ENCODE results near the gene LIMS2. TPM values are rescaled to one million over a fixed set of nuclear protein-coding genes. Genes with fewer than 3 reads are reported as not detected.

Gene LIMS2
- total and polyA plus RNA-seq, 2 of the 8 experiments (the other 6 are each of a cell fraction or from before 2014, with no cell fraction given): 3.3 to 4.8 TPM

GRCh38 chr2:127629637-127630036, 45.7 kb downstream of the LIMS2 start:
- no peak overlapping the region for H3K23ac ChIP-seq (ENCODE audit: insufficient read length)
- no peak overlapping the region for H4K8ac ChIP-seq (ENCODE audit: extremely low read depth, insufficient read depth, low read length)
- H2BK12ac ChIP-seq (ENCODE audit: low read depth, low read length): no peak overlapping the region
- no peak overlapping the region for H3K27ac ChIP-seq (ENCODE audit: low read depth, low read length)
- no peak overlapping the region for H4K5ac ChIP-seq (ENCODE audit: insufficient read length, low read depth, low read length)
- DNase-seq (ENCODE audit: low read depth in 1 of 2, low spot score in 2 of 2) (no peak), FAIRE-seq (no peak)
- POLR2A ChIA-PET (ENCODE audit: partially characterized antibody): no interaction called here
- H2BK20ac ChIP-seq (ENCODE audit: low read length): no peak overlapping the region
- CTCF ChIA-PET (ENCODE audit: partially characterized antibody): interaction anchor here (1.1 to 6.4 kb wide), 4 partner anchors 10 to 23 kb away, joined by 3 to 50 read pairs (median 3); no protein-coding TSS in a partner anchor
- no peak overlapping the region for H2BK5ac ChIP-seq (ENCODE audit: low read depth, low read length)
- no peaks in the 10 kb centered on the region for H3K4me1 ChIP-seq (replicated peaks in 1 of 4; ENCODE audit: control insufficient read depth in 3 of 4, insufficient read depth in 4 of 4, low read length in 3 of 4)
- no peak overlapping the region for H2AK5ac ChIP-seq (ENCODE audit: low read depth, low read length)
- H4K20me1 ChIP-seq (replicated peaks in 1 of 2; ENCODE audit: control insufficient read depth in 1 of 2, insufficient read depth in 2 of 2, low read length in 2 of 2): no peaks in the 10 kb centered on the region
- H3K27me3 ChIP-seq (replicated peaks in 1 of 4; ENCODE audit: control insufficient read depth in 3 of 4, extremely low read depth in 1 of 4, insufficient read depth in 3 of 4, low read length in 3 of 4): no peaks in the 10 kb centered on the region
- H3K4me2 ChIP-seq (ENCODE audit: insufficient read depth in 1 of 2, low read depth in 2 of 2, low read length in 2 of 2): no peak overlapping the region
- H3K56ac ChIP-seq (replicated peaks; ENCODE audit: insufficient read length, low read depth, low read length): no peak overlapping the region
- H3K79me1 ChIP-seq (ENCODE audit: low read depth, low read length): no peaks in the 10 kb centered on the region
- H3K79me2 ChIP-seq (ENCODE audit: control insufficient read depth in 1 of 2, insufficient read depth in 2 of 2, low read length in 2 of 2): no peaks in the 10 kb centered on the region
- no peak overlapping the region for H3K4me3 ChIP-seq (ENCODE audit: extremely low read depth in 1 of 4, insufficient read depth in 2 of 4, low read depth in 3 of 4, low read length in 4 of 4)
- no peak overlapping the region for H4K91ac ChIP-seq (replicated peaks; ENCODE audit: insufficient read length, low read length)
- H2BK120ac ChIP-seq (replicated peaks; ENCODE audit: low read depth, low read length): no peak overlapping the region
- H3K9ac ChIP-seq (replicated peaks in 1 of 4; ENCODE audit: extremely low read depth in 1 of 4, low read depth in 3 of 4, low read length in 3 of 4): no peak overlapping the region
- no peak overlapping the region for H3K14ac ChIP-seq (ENCODE audit: insufficient read length)
- no peak overlapping the region for H3K4ac ChIP-seq (replicated peaks; ENCODE audit: insufficient read length, low read depth, low read length)
- H3K9me3 ChIP-seq (ENCODE audit: insufficient read depth in 2 of 2, low read depth in 1 of 2, low read length in 1 of 2): no peaks in the 10 kb centered on the region
- H3K23me2 ChIP-seq (ENCODE audit: low read depth, low read length): no peaks in the 10 kb centered on the region
- 90% methylated on average over 9 of the region's 9 CpGs; no CpG with 5 or more reads in 1 of the 2 experiments for WGBS, 2 experiments (ENCODE audit: extremely low coverage in 1 of 2, insufficient coverage in 1 of 2, insufficient read length in 1 of 2, insufficient replicate concordance in 2 of 2, low coverage in 1 of 2, low lambda C conversion rate in 2 of 2, missing lambda C conversion rate in 1 of 2)
- no peak overlapping the region for H3K18ac ChIP-seq (ENCODE audit: extremely low read depth, low read length)
- no peaks in the 10 kb centered on the region for H3K36me3 ChIP-seq (ENCODE audit: control insufficient read depth in 2 of 4, insufficient read depth in 4 of 4, low read length in 3 of 4)
- H2BK15ac ChIP-seq (ENCODE audit: low read length): no peak overlapping the region
- TF ChIP-seq BCL11A (IDR thresholded peaks at IDR 0.05; ENCODE audit: low read depth in 2 of 2, low read length in 2 of 2): no peak
- TF ChIP-seq TAF7 (optimal IDR thresholded peaks at IDR 0.05; ENCODE audit: borderline replicate concordance, low read depth, low read length): no peak
- TF ChIP-seq BACH1 (IDR thresholded peaks at IDR 0.05; ENCODE audit: low read length): no peak
- TF ChIP-seq SP4 (IDR thresholded peaks at IDR 0.05; ENCODE audit: low read length): no peak
- TF ChIP-seq FOSL1 (IDR thresholded peaks at IDR 0.05; ENCODE audit: insufficient read depth, low read depth, low read length): no peak
- TF ChIP-seq SIRT6 (IDR thresholded peaks at IDR 0.05; ENCODE audit: low read length): no peak
- no peak for TF ChIP-seq ZNF274 (IDR thresholded peaks at IDR 0.05; ENCODE audit: borderline replicate concordance, extremely low read depth, low read length)
- TF ChIP-seq E2F6 (IDR thresholded peaks at IDR 0.05): no peak
- no peak for TF ChIP-seq TAF1 (IDR thresholded peaks at IDR 0.05; ENCODE audit: low read depth, low read length)
- no peak overlapping the region for H2AFZ ChIP-seq (ENCODE audit: low read length)
